Mesenteric fat pad (tissue), 1 donor: ENCODE data around the gene EGFR. TPM values are rescaled to one million over a fixed set of nuclear protein-coding genes. Genes with fewer than 3 reads are reported as not detected.

Source experiments
- DNase-seq: peaks from one replicate; pipeline ENCODE4 v3.0.0-alpha.2; 2020; ENCODE audit warnings: low spot score
- total RNA-seq: library from RNA; stranded (reverse); fragmentation: NEBNext Ultra II Directional; extraction: Animal tissue kit (Norgen Biotek cat#: 25700); gene quantifications from one replicate; pipeline ENCODE4 v1.2.1, GENCODE V29; 2021
- donor health status: DM: yes; HTN: yes; CAD: no.

Gene EGFR
- total RNA-seq, 1 donor from 2014 or later: 80.9 TPM

GRCh38 chr7:55006499-55006898 is 12.3 kb upstream of the EGFR start:
- DNase-seq: no peak

- DNase-seq: no peak
Observed at GRCh38 chr7:55013851-55014250, 5.0 kb upstream of the EGFR start.

GRCh38 chr7:55016061-55016745 is 2.6 kb upstream of the EGFR start:
- DNase-seq: no peak

GRCh38 chr7:55016746-55017090 is 2.1 kb upstream of the EGFR start:
- no peak for DNase-seq

- no peak for DNase-seq
Observed at GRCh38 chr7:55017841-55018240, 976 bp upstream of the EGFR start.

- DNase-seq: no peak
Observed at GRCh38 chr7:55019191-55019690, 424 bp downstream of the EGFR start.

- no peak for DNase-seq
Observed at GRCh38 chr7:55019691-55020465, 1.1 kb downstream of the EGFR start.

- DNase-seq: no peak
Observed at GRCh38 chr7:55020466-55020871, 1.7 kb downstream of the EGFR start.

- DNase-seq: no peak
Observed at GRCh38 chr7:55021053-55021452, 2.2 kb downstream of the EGFR start.

GRCh38 chr7:55022002-55022985 is 3.5 kb downstream of the EGFR start:
- DNase-seq: no peak

GRCh38 chr7:55023841-55024505 is 5.2 kb downstream of the EGFR start:
- DNase-seq: no peak

GRCh38 chr7:55024776-55025175 is 6.0 kb downstream of the EGFR start:
- no peak for DNase-seq

GRCh38 chr7:55026086-55026790 is 7.4 kb downstream of the EGFR start:
- no peak for DNase-seq

GRCh38 chr7:55026867-55027490 is 8.2 kb downstream of the EGFR start:
- no peak for DNase-seq

GRCh38 chr7:55028011-55028410 is 9.2 kb downstream of the EGFR start:
- no peak for DNase-seq

- DNase-seq: no peak
Observed at GRCh38 chr7:55030314-55030713, 11.5 kb downstream of the EGFR start.

GRCh38 chr7:55031075-55031474 is 12.3 kb downstream of the EGFR start:
- no peak for DNase-seq

GRCh38 chr7:55032069-55032699 is 13.4 kb downstream of the EGFR start:
- DNase-seq: no peak

- no peak for DNase-seq
Observed at GRCh38 chr7:55033236-55033846, 14.5 kb downstream of the EGFR start.
